Right ventricle myocardium inferior (tissue), 1 donor: Measurements from ENCODE around the gene SLC39A7. TPM values are rescaled to one million over a fixed set of nuclear protein-coding genes. Genes with fewer than 3 reads are reported as not detected.

ENCODE experiments used
- ATAC-seq: fragments of 200-7000 bp; cut with Tn5 transposase; one replicate; pipeline ENCODE4 v1.9.1; 2020; ENCODE audit warnings: mild to moderate bottlenecking, moderate library complexity
- DNase-seq: peaks from one replicate; pipeline ENCODE4 v3.0.0; 2021; ENCODE audit errors: missing footprints
- intact Hi-C: fragments of 100-400 bp; cut with DNase I; formaldehyde crosslinking; loops from one replicate; pipeline ENCODE4 v1.11.0; 2022
- total RNA-seq: library from RNA; stranded (reverse); fragmentation: NEBNext Ultra II Directional; extraction: Animal tissue kit (Norgen Biotek cat#: 25700); gene quantifications from one replicate; pipeline ENCODE4 v1.2.1, GENCODE V29; 2021
- donor health status: DM: no; HTN: yes; CAD: no; lungs with severe emphysema.

SLC39A7 gene
- total RNA-seq, 1 donor from 2014 or later, result 55.4 TPM

GRCh38 chr6:33199687-33200218 is 914 bp upstream of the SLC39A7 start:
- intact Hi-C loops, result loop anchor here (2.0 to 10.0 kb wide), 3 partner anchors 49 to 1005 kb away; partner anchors contain the start of genes GPSM3 and PBX2
- ATAC-seq, result peak; percentile 41
- peak; percentile 89 for DNase-seq

GRCh38 chr6:33201147-33201545 is 479 bp downstream of the SLC39A7 start:
- peak; percentile 0 for ATAC-seq
- intact Hi-C loops, result loop anchor here (2.0 to 10.0 kb wide), 3 partner anchors 48 to 1006 kb away; partner anchors contain the start of genes GPSM3 and PBX2
- DNase-seq, result no peak

- DNase-seq (no peak), ATAC-seq (no peak)
- intact Hi-C loops, result loop anchor here (2.0 to 10.0 kb wide), 3 partner anchors 47 to 1007 kb away; partner anchors contain the start of genes GPSM3 and PBX2
Observed at GRCh38 chr6:33201935-33202334, 1.3 kb downstream of the SLC39A7 start.

- ATAC-seq (no peak), DNase-seq (no peak)
- intact Hi-C loops, result loop anchor here (5.0 to 10.0 kb wide), 2 partner anchors 230 to 1008 kb away; partner anchors contain the start of genes GPSM3 and PBX2
Observed at GRCh38 chr6:33202799-33203198, 2.1 kb downstream of the SLC39A7 start.

- DNase-seq (no peak), ATAC-seq (no peak)
- intact Hi-C loops, result loop anchor here (5.0 to 10.0 kb wide), 2 partner anchors 231 to 1009 kb away; partner anchors contain the start of genes GPSM3 and PBX2
Observed at GRCh38 chr6:33203443-33204164, 2.9 kb downstream of the SLC39A7 start.

GRCh38 chr6:33204165-33204414 is 3.4 kb downstream of the SLC39A7 start:
- no peak for DNase-seq
- intact Hi-C loops, result loop anchor here (5.0 to 10.0 kb wide), 2 partner anchors 232 to 1009 kb away; partner anchors contain the start of genes GPSM3 and PBX2
- no peak for ATAC-seq

- intact Hi-C loops, result loop anchor here (5.0 to 10.0 kb wide), 2 partner anchors 232 to 1010 kb away; partner anchors contain the start of genes GPSM3 and PBX2
- peak; percentile 73 for ATAC-seq
- DNase-seq, result peak; percentile 98
Observed at GRCh38 chr6:33204415-33205190, 3.9 kb downstream of the SLC39A7 start, which contains the start of gene HSD17B8. Gene HSD17B8, plus strand, starts transcription at chr6:33204655. Its CDS starts 14 bp downstream, at chr6:33204669.

- intact Hi-C loops, result loop anchor here (10.0 kb wide), 1 partner anchor 1011 kb away; the partner anchor contains the start of genes GPSM3 and PBX2
Observed at GRCh38 chr6:33205191-33206026, 4.7 kb downstream of the SLC39A7 start.

GRCh38 chr6:33206027-33206863 is 5.6 kb downstream of the SLC39A7 start:
- ATAC-seq (no peak), DNase-seq (no peak)
- intact Hi-C loops, result loop anchor here (10.0 kb wide), 1 partner anchor 1011 kb away; the partner anchor contains the start of genes GPSM3 and PBX2

More at GRCh38 chr6:33205191-33206026, 4.7 kb downstream of the SLC39A7 start:
- DNase-seq, result no peak
- no peak for ATAC-seq

GRCh38 chr6:33206864-33207551 is 6.3 kb downstream of the SLC39A7 start:
- intact Hi-C loops, result loop anchor here (10.0 kb wide), 1 partner anchor 1012 kb away; the partner anchor contains the start of genes GPSM3 and PBX2
- ATAC-seq (no peak), DNase-seq (no peak)

GRCh38 chr6:33207552-33208090 is 7.0 kb downstream of the SLC39A7 start:
- intact Hi-C loops, result loop anchor here (2.0 to 10.0 kb wide), 2 partner anchors 41 to 1013 kb away; partner anchors contain the start of genes GPSM3 and PBX2
- peak; percentile 26 for ATAC-seq
- DNase-seq, result no peak

- intact Hi-C loops, result loop anchor here (2.0 to 10.0 kb wide), 2 partner anchors 40 to 1014 kb away; partner anchors contain the start of genes GPSM3 and PBX2
- DNase-seq (peak; percentile 97), ATAC-seq (peak; percentile 84)
Observed at GRCh38 chr6:33208091-33208967, 7.7 kb downstream of the SLC39A7 start, which contains the start of gene RING1. Gene RING1, plus strand, starts transcription at chr6:33208500. Its CDS starts 323 bp downstream, at chr6:33208823.

GRCh38 chr6:33209856-33210255 is 9.2 kb downstream of the SLC39A7 start:
- no peak for ATAC-seq
- intact Hi-C loops, result loop anchor here (2.0 to 10.0 kb wide), 2 partner anchors 39 to 1015 kb away; partner anchors contain the start of genes GPSM3 and PBX2
- no peak for DNase-seq

GRCh38 chr6:33211136-33211535 is 10.5 kb downstream of the SLC39A7 start:
- no peak for DNase-seq
- ATAC-seq, result no peak
- intact Hi-C loops, result no loop called here
